GM19328 (cell line): ENCODE measurements around the gene DSCAML1.

Experiments
- ATAC-seq: cut with Tn5 transposase; IDR thresholded peaks from one replicate; pipeline ENCODE4 v1.9.1; 2021; ENCODE audit warnings: mild to moderate bottlenecking, moderate library complexity; ENCODE audit not compliant: unreplicated experiment

Gene DSCAML1, protein sequence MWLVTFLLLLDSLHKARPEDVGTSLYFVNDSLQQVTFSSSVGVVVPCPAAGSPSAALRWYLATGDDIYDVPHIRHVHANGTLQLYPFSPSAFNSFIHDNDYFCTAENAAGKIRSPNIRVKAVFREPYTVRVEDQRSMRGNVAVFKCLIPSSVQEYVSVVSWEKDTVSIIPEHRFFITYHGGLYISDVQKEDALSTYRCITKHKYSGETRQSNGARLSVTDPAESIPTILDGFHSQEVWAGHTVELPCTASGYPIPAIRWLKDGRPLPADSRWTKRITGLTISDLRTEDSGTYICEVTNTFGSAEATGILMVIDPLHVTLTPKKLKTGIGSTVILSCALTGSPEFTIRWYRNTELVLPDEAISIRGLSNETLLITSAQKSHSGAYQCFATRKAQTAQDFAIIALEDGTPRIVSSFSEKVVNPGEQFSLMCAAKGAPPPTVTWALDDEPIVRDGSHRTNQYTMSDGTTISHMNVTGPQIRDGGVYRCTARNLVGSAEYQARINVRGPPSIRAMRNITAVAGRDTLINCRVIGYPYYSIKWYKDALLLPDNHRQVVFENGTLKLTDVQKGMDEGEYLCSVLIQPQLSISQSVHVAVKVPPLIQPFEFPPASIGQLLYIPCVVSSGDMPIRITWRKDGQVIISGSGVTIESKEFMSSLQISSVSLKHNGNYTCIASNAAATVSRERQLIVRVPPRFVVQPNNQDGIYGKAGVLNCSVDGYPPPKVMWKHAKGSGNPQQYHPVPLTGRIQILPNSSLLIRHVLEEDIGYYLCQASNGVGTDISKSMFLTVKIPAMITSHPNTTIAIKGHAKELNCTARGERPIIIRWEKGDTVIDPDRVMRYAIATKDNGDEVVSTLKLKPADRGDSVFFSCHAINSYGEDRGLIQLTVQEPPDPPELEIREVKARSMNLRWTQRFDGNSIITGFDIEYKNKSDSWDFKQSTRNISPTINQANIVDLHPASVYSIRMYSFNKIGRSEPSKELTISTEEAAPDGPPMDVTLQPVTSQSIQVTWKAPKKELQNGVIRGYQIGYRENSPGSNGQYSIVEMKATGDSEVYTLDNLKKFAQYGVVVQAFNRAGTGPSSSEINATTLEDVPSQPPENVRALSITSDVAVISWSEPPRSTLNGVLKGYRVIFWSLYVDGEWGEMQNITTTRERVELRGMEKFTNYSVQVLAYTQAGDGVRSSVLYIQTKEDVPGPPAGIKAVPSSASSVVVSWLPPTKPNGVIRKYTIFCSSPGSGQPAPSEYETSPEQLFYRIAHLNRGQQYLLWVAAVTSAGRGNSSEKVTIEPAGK (N-terminal part only)

DNA sequence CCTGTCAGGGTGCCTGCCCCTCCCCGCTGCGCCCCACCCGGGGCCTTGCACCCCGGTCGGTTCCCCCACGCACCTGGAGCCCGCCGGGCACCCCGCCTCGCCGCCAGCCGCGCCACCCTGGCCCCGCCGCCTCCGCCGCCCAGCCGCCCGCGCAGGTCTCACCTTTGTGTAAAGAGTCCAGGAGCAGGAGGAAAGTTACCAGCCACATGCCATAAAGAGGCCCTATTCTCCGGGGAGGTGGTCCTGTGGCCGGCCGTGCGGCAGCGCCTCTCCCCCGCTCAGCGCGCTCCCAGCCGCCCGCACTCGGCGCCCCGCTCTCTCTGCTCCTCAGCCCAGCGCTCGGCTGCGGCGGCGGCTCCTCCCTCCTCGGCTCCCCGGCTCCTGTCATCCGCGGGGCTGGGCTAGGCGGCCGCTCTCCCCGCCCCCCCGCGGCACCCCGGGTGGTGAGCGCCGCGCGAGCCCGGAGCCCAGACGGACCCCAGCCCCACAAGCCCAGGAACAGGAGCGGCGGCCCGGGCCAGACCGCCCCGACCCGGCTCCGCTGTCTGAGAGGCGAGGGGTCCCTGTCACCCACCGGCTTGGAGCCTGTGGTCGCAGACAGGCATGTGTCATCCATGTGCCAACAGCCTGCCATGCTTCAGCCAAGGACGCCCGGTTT lies at the start of gene DSCAML1:
Gene DSCAML1 (minus strand): TSS at position 345 of the 658 bp plus-strand sequence. CDS start 137 bp downstream, at position 208.
- ATAC-seq = no peak

DNA sequence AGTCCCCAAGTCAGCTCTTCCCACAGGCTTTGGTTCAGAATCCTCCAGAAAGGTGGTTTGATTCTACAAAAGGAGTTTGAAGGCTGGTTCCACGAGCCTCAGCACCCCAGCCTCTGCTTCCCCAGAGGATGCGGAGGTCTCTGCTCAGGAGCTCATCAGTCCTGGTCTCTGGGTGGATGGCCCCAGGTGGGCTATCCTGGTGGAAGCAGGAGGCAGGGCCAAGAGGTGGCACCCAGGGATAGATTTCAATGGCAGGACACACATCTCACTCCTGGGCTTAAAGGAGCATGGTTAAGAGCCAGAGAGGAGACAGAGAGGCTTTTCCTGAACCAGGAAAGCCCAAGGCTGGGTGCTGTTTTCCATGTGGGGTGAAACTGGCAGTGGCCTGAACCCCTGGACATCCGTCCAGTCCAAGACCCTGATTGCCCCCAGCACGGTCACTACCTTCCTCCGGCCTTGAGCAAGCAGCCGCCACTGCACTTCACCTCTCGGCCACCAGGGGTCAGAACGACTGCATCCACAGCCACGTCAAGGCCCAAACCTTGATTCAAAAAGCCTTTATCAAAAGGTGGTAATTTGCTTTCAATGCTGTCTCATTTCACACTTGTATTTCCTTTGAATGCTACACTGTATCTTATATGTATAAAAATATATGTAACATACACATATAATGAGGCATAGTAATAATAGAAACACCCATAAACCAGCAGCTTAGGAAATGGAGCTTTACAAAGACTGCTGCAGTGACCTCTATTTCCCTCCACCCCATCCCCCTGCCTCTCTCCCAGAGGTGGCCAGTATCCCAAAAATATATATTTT lies 46.9 kb upstream of the DSCAML1 start:
- ATAC-seq = no peak

DNA sequence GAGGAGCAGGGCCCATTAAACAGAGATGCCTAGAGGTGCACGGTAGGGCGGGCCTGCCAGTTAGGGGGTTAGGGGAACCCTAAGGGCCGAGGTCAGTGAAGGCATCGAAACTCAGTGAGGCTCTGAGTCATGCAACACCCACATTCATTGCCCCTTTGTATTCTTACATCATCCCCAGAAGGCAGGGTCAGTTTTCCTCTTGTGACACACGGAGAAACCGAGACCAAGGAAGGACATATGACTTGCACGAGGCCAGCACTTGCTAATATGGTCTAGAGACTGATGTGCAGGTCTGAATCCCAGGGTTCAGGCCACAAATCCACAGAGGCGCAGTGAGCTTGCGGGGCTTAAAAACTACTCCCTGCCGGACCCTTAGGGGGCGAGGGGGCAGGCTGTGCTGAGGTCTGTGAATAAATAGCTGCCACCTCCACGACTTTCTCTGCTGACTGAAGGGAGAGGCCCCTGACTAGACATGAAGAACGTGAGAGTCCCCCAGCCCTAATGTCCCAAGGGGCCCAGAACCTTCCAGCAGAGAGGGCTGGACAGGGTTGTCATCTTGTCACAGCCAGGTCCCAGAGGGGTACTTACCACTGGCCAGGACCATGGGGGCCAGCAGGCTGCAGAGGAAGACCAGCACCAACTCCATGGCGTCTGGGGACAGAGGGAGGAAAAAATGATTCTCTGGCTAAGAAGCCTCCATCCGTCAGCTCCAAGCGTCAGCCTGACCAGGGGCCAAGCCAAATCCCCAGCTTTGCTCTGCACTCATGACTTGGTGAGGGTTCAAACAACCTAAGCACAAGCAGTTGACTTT lies 45.3 kb upstream of the DSCAML1 start:
- no peak for ATAC-seq

DNA sequence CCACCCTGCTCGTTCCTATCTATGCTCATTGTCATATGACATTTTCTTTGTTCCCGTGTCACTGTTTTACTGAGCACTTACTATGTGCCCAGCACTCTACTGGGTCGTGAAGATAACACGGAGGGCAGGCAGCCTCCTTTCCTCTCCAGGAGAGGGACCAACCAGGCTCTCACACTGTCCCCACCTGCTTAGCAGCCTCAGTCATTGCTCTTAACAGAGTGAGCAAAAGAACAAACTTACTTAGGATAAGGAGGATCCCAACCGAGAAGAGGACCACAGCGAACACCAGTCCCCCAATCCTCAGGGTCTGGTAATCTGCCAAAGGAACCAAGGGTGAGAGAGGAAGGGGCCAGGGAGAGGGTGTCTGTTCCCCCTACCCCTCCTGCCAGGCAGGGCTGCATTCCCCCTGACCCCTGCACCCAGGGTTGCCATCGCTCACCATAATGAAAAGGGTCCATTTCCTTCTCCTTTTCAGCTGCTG lies 44.6 kb upstream of the DSCAML1 start:
- no peak for ATAC-seq

DNA sequence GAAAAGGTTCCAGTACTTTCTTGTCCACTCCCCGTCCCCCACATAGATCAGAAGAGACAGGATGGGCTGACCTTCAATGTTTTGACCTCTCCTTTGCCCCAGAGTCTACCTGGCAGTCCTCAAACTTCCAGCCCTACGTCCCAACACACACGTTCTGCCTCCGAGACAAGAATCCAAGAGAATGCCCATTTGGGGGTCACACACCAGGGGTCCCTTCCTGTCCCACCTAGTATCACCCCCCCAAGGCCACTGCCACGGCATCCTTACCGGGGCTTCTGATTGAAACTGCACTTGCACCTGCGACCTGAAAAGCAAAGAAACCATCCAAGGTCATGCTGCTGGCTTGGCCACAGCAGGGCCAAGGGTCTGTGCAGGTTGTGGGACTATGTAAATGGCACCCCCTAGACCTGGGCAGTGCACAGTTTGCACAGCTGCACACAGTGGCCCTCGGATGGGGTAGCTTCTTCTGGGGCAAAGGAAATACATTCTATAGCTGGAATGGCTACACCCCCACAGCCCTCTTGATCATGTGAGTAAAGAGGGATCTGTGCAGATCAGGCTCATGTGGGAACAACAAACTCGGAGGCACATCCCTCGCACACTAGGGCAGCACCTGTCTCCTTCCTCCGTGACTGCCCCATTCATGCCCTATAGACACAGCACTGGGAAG lies 44.0 kb upstream of the DSCAML1 start:
- no peak for ATAC-seq

DNA sequence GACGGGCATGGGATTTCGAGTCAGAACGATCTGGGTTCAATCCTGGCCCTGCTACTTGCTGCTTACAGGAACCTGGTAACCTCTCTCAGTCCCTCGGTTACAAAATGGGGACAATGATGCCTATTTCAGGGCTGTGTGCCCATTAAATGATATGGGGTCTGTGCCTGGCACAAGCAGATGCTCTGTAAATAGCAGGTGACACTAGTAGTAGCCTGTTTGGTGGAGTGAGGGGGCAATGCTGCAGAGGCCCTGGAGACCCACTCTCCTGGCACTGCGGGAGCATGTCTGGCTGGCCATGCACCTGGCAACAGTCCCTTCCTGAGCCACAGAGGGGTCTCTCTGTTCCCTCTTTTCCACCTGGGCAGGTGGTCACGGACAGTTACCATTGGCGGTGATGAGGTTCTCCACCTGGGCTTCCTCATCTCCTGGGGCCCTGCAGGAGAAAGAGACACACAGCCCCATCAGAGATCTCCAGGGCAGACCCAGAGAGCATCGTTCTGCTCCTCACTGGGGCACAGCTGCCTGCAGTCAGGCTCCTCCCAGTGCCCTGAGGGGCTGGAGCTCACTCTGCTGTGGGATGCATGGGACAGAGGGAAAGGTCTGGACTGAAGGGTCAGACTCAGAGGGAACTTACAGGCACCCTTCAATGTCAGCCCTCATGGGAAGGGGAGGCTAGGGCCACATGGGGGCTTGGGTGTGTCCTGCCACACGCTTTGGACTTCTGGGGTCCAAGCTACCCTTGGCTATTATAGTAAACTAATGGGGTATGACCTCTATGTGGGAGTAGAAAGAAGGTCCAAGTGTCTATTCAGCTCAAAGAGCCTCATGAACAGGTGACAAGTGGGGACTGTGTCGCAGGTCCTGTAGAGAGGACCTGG lies 43.2 kb upstream of the DSCAML1 start:
- no peak for ATAC-seq

DNA sequence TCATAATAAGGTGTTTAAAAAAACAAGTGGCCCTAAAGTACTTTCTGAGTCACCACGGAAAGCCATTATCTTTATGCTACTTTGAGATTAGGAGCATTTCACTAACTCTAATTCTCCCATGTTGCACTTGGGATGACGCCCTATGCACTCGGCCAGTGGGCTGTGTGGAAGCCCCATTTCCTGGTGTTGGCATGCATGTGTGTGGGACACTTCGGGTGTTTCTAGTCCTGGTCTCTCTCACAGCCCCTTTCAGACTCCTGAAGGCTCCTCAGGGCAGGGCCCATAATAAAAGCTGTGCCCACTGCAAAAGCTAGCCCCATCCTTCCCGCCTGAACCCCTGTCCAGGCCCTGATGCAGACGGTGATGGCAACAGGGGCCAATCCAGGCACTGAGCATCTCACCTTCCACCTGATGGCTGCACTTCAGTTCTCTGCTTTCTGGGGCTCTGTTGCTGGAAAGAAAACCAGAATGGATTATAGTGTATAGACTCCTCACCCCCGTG lies 42.4 kb upstream of the DSCAML1 start:
- ATAC-seq = no peak

DNA sequence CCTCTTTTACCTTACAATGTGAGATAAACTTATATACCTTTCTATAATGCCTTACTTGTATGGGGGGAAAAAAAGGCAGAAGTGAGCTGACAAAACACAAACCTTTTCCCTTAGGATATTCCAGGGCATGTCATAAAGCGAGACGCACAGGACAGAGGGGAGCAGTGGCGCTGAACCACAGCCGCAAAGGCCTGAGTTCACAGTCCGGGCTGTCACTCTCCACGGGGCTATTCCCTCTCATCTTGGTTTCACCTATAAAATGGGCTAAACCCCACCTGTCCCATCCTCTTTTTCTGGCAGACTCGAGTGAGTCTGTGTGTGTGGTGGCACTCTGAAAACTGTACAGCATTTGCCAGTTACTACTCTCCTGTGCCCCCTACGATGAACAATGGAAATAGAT lies 41.9 kb upstream of the DSCAML1 start:
- no peak for ATAC-seq

DNA sequence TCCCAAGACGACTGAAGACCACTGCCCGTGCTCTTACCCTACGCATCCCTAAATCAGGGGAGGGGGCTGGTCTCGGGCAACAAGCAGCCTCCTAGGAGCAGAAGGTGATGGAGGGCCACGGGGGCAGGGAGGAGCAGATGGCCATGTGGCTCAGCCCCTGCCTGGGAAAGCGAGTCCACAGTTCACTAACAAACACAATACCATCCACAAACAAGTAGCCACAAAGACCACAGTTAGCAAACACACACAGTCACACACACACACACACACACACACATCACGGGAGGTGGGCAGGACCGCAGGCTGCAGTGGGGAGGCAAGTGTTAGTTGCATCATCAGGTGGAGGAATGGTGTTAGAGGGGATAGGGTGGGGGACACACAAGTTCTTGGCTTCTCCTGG lies 40.8 kb upstream of the DSCAML1 start:
- ATAC-seq = no peak

DNA sequence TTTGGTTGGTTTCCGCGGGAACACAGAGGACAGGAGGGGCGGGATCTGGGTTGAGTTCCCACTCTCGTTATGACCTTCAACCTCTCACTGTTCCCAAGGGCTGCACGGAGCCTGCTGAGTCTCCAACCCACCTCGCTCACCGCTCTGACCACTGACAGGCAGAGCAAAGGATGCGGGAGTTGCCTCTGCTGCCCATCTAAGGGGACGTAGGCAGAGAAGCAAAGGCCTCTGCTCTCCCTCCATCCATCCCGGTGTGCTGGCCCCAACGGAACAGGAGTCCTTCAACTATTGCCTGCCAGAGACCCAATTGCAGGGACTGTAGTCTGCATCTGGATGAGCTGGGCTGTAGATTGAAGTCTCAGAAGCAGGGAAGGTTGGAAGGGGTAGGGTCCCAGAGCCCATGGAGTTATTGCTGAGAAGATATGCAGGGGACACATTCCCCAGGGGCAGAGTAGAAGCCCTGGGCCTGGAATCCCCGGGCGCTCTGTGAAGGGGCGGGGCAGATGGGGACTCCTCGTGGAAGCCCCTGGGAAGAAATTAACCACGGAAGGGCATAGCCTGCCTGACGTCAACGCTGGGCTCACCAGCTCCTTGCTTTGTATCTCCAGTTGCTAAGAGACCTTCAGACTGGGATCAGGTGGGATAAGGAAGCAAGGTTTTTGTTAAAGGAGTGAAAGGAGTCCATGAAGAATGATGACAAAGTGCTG lies 40.2 kb upstream of the DSCAML1 start:
- no peak for ATAC-seq

DNA sequence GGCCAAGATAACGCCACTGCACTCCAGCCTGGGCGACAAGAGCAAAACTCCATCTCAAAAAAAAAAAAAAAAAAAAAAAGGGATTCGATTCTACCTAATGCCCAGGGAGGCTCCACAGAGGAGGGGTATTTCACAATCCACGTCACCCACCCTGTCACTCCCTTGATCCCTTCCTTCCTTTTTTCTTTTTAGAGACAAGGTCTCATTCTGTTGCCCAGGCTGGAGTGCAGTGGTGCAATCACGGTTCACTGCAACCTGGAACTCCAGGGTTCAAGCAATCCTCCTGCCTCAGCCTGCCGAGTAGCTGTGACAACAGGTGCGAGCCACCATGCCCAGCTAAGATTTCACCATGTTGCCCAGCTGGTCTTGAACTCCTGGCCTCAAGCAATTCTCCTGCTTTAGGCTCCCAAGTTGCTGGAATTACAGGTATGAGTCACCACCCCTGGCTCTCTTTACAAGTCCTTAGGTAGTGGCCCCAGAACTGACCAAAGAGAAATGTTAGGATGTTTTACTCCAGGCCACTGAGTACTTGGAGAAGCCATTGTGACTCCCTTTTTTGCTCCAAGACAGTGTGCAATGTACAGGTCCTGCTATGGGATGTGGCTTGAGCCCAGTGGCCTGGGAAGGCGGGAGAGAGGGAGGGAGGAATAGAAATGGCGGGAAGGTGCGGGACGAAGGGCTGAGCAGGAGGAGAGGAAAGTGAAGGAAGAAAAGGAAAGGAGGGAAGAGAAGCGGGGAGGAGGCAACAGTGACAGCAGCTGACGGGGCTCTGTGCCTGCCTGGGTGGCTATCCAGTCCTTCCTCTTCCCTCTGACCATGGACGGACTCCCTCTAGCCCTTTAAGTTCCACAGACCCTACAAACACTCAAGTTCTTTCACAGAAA lies 39.3 kb upstream of the DSCAML1 start:
- ATAC-seq = no peak

DNA sequence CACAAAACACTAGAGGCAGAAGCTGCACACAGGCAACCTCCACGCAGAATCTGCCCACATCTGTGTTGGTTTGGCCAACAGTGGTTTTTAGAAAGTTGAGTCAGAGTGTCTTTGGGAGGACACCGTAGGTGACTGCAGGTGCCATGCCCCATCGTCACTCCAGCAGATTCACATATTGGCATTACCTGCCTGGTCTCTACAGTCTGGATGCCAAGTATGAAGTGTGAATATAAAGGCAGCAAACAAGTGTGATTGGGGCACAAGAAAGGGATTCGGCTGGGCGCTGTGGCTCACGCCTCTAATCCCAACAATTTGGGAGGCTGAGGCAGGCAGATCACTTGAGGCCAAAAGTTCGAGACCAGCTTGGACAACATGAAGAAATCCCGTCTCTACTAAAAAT lies 38.6 kb upstream of the DSCAML1 start:
- no peak for ATAC-seq

DNA sequence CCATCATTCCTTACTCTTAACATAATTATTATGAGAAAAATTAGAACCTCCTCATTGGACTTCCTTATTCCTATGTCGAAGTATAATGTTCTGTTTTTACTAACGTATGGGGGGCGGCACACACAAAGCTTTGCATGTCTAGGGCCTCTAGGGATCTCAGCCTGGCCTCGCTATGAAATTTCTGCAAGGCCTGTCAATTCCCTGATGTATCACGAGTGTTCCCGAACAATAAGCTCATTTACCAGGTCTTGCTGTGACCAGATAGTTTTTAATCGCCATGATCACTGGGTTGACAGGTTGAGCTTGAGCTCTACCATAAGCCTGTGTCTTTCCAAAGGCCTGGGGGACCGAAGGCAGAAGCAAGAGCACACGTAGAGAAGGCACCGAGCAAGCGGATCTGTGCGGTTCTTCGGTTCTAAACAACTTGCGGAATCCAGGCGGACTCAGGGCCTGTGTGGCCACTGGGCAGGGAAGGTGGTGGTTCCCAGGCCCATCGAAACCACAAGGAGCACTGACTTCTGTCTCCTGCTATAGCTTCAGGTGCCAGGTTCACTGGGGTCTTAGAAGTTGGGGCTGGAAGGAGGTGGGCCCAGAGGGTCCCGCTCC lies 37.9 kb upstream of the DSCAML1 start:
- no peak for ATAC-seq

DNA sequence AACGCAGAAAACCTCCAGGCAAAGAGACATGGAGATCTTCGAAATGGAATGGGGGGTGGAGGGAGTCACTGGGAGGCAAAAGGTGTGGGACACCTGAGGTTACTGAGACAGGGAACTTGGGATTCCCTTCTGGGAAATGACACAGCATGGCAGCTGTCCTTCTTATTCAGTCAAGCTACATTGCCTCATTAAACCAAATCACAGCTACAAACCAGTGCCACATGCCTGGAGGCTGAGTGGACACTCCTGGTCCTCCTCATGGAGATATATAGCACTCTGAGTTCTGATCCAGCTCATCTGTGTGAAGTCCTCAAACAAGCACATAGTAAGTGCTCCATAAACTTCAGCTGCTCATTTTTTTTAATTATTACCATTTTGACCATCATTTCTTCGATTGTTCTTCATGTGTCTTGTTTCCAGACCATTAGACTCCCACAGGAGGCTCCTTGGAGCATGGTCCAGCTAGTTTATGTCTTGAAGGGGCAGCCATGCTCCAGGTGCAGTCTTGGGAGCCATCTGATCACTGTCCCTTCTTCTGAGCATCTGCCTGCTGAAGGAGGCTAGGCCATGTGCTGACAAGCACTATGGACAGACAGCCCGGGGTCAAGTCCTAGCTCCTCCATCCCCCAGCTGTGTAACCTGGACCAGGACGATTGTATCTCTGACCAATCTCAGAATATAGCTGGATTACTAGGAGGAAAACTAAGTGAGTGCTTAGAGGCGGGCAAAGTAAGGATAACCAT lies 37.2 kb upstream of the DSCAML1 start:
- ATAC-seq = no peak
